GM21786 (cell line): ENCODE measurements around the gene ZBTB45.
"Not testable (repeated sequence)": the region's sequence is repeated elsewhere in the genome, so short reads cannot be mapped to it uniquely, and the experiment has no call there.

Experiments
- ATAC-seq: cut with Tn5 transposase; IDR thresholded peaks from one replicate; pipeline ENCODE4 v1.9.1; 2021; ENCODE audit not compliant: unreplicated experiment

The ZBTB45 gene

GRCh38 chr19:58513213-58513693, 6.4 kb downstream of the ZBTB45 start:
- ATAC-seq = no peak

- ATAC-seq = no peak
Measured at GRCh38 chr19:58511353-58512208, 8.0 kb downstream of the ZBTB45 start, which contains the start of gene SLC27A5. TSS of gene SLC27A5 (minus strand) at chr19:58511992. CDS start at chr19:58511955, 37 bp downstream.

GRCh38 chr19:58510084-58510862, 9.3 kb downstream of the ZBTB45 start:
- no peak for ATAC-seq

GRCh38 chr19:58509731-58510083, 9.9 kb downstream of the ZBTB45 start:
- ATAC-seq = no peak

GRCh38 chr19:58507602-58508223, 11.9 kb downstream of the ZBTB45 start:
- ATAC-seq = not testable (repeated sequence)

- ATAC-seq = no peak
Measured at GRCh38 chr19:58500242-58500641, 19.4 kb downstream of the ZBTB45 start.

GRCh38 chr19:58499021-58499927, 20.3 kb downstream of the ZBTB45 start:
- ATAC-seq = peak; percentile 93

GRCh38 chr19:58498316-58499020, 21.1 kb downstream of the ZBTB45 start:
- no peak for ATAC-seq

- ATAC-seq = no peak
Measured at GRCh38 chr19:58497634-58498170, 21.9 kb downstream of the ZBTB45 start.

- ATAC-seq = no peak
Measured at GRCh38 chr19:58492265-58492664, 27.3 kb downstream of the ZBTB45 start.

GRCh38 chr19:58491393-58491792, 28.2 kb downstream of the ZBTB45 start:
- no peak for ATAC-seq

GRCh38 chr19:58484349-58484748, 35.3 kb downstream of the ZBTB45 start:
- not testable (repeated sequence) for ATAC-seq

GRCh38 chr19:58483776-58484175, 35.8 kb downstream of the ZBTB45 start:
- ATAC-seq = no peak

- no peak for ATAC-seq
Measured at GRCh38 chr19:58482372-58482771, 37.2 kb downstream of the ZBTB45 start.

GRCh38 chr19:58480831-58481230, 38.8 kb downstream of the ZBTB45 start:
- no peak for ATAC-seq

GRCh38 chr19:58480481-58480830, 39.2 kb downstream of the ZBTB45 start:
- no peak for ATAC-seq

GRCh38 chr19:58479736-58480480, 39.7 kb downstream of the ZBTB45 start:
- ATAC-seq = no peak

GRCh38 chr19:58479303-58479702, 40.3 kb downstream of the ZBTB45 start:
- no peak for ATAC-seq

- ATAC-seq = no peak
Measured at GRCh38 chr19:58477871-58478270, 41.7 kb downstream of the ZBTB45 start.
